ENCODE data around the gene DAAM1.

Gene DAAM1

GRCh38 chr14:59314953-59315599 is 126.6 kb downstream of the DAAM1 start:
- DNase-seq (ENCODE audit: low spot score): no peak

DNA sequence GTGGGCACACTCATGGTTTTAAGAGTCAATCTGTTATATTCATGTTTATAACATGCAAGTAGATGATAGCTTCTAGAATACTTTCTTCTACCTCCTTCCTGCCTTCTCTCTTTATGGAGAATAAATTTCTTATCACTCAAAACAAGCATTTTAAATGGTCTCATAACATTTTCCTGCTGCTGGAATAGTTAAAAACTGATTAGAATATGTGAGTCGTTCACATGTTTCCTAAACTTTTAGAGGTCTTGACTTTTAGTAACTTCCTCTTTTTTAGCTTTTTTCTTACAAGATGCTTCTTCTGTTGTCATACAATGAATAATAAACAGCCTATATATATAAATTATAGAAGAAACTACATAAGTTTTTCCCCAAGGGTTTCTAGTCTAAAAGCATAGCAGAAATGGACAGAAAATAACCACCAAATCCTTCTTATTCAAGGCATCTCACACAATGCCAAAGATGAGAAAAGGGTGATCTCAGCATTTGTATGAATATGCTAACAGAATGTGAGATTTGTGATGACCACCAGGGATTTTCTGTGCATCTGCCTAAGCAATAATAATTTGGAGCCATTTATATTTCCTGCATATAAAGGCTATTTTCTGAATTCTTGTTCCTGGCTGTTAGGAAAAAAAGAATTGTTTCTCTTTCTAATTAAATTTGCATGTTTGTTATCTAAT is 127.8 kb downstream of the DAAM1 start:
- no peak for DNase-seq (ENCODE audit: low spot score)

GRCh38 chr14:59317346-59317745 is 128.9 kb downstream of the DAAM1 start:
- DNase-seq (ENCODE audit: low spot score): no peak

GRCh38 chr14:59317798-59318505 is 129.5 kb downstream of the DAAM1 start:
- no peak for DNase-seq (ENCODE audit: low spot score)

DNA sequence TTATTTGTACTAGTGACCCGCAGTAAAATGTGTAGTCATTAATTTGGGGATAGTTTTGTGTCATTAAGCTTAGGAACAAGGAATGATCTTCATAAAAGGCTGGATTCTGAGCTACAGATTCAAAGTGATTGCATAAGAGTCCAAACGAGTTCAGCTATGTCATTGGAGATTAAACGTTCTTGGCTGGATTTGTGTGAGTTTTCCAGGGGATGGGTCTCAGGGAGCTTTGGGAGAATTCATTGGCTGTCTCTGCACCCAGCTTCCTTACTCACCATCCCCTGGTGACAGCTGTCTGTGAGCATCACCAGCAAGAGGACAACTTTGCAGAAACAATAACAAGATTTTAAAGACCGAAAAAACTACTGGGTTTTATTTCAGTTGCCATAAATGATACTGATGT is 130.4 kb downstream of the DAAM1 start:
- DNase-seq (ENCODE audit: low spot score): no peak

DNA sequence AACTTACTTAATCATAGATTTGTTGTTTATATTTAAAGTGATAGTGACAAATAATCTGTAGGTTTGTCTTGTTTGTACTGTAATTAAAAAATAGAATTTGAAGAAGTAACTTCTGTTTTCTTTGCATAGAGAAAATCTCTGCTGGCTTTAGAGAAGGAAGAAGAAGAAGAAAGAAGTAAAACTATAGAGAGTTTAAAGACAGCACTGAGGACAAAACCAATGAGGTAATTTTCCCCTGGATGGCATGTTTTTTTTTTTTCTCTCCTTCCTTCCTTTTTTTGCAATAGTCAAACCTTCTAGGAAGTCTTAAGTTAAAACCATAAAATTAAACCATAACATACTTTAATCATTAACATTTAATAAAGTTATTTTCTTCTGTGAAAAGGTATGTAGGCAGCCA is 131.9 kb downstream of the DAAM1 start:
- no peak for DNase-seq (ENCODE audit: low spot score)

GRCh38 chr14:59320763-59321625 is 132.5 kb downstream of the DAAM1 start:
- peak; percentile 14 for DNase-seq (ENCODE audit: low spot score)

GRCh38 chr14:59321626-59321949 is 133.1 kb downstream of the DAAM1 start:
- DNase-seq (ENCODE audit: low spot score): no peak

DNA sequence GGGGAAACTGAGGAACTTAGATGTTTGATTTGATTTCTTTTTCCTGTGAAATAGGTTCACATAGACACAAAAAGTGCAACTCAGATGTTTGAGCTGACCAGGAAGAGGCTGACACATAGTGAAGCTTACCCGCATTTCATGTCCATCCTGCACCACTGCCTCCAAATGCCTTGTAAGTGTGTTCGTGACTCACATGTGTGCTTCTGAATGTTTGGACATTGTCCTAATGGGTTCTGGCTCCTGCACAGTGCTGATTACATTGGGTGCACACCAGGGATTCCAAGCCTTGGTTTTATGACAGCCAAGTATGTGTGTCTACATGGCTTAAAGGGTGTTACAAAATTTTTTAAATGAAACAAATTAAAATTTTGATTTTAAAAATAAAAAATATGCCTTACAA is 137.4 kb downstream of the DAAM1 start:
- DNase-seq (ENCODE audit: low spot score): no peak

DNA sequence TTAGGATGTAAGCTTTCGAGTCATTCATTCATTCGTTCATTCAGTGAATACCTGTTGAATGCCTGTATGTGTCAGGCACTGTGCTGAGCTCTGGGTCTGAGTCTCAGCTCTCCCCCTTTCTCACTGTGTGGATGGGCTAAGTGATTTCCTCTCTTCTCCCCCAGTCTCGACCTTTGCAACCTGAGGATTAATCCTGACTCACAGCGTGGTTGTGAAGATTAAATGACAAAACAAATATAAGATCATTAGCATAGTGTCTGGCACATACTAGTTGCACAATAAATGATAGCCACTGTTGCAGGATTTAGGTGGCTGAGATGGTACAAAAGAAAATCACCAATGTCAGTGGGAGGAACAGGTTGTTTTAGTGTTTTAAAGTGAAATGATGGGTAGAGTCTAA is 140.0 kb downstream of the DAAM1 start:
- no peak for DNase-seq (ENCODE audit: low spot score)

DNA sequence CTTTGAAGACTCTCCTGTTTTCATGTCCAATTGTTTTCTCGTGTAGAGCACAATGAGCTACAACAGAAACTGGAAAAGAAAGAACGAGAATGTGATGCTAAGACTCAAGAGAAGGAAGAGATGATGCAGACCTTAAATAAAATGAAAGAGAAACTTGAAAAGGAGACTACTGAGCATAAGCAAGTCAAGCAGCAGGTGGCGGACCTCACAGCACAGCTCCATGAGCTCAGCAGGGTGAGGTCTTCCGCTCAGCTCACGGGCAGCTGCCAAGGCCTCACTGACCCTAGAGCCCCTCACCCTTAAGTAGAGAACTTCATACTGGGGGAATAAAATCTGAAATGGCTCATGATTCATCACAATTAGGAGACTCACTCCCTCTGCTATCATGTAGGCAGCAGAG is 142.0 kb downstream of the DAAM1 start:
- DNase-seq (ENCODE audit: low spot score): no peak

DNA sequence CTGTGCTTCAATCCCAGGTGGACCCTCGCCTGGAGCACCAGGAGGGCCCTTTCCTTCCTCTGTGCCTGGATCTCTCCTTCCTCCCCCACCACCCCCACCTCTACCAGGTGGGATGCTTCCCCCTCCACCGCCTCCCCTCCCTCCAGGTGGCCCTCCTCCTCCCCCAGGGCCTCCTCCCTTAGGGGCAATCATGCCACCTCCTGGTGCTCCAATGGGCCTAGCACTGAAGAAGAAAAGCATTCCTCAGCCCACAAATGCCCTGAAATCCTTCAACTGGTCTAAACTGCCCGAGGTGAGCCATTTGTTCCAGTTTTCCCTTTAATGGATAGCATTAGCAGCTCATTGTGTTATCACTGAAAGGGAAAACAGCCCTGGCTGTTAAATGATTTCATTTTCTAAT is 142.8 kb downstream of the DAAM1 start:
- no peak for DNase-seq (ENCODE audit: low spot score)

GRCh38 chr14:59332727-59333126 is 144.3 kb downstream of the DAAM1 start:
- no peak for DNase-seq (ENCODE audit: low spot score)

GRCh38 chr14:59333235-59333634 is 144.8 kb downstream of the DAAM1 start:
- DNase-seq (ENCODE audit: low spot score): no peak

DNA sequence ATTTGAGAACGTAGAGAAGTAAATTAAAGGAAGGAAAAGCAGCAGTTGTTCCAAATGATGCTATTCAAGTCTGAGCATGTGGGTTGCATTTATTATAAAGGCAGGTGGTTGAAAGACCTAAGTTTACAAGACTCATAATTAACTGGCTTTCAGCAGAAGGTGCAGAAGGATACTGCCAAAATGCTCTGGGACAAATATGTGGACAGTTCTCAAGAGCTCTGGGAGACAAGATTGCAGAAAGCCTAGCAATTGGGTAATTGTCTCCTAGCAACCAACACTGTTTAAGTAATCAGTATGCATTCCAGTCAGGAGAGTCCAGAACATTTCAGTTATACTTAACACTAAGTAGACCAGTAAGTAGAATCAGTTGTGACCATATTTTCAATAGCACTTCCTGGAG is 145.2 kb downstream of the DAAM1 start:
- DNase-seq (ENCODE audit: low spot score): peak; percentile 34

GRCh38 chr14:59334253-59334652 is 145.8 kb downstream of the DAAM1 start:
- DNase-seq (ENCODE audit: low spot score): no peak

DNA sequence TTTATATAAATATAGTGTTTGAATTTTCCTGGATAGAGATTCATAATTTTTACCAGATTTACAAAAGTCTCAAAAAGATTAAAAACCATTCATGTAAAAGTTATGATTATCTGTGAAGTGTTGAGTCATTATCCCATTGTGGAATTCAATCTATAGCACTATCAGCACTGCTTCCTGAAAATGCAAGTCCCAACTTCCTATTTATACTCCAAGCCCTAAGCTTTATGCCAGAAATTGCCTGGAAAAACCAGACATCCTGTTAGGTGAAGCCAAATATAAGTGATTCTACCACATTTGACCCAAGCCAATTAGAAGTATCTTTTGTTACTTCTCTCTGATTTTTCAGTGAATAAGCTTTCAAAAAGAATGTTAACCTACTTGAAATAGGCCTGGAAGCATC is 147.6 kb downstream of the DAAM1 start:
- no peak for DNase-seq (ENCODE audit: low spot score)

DNA sequence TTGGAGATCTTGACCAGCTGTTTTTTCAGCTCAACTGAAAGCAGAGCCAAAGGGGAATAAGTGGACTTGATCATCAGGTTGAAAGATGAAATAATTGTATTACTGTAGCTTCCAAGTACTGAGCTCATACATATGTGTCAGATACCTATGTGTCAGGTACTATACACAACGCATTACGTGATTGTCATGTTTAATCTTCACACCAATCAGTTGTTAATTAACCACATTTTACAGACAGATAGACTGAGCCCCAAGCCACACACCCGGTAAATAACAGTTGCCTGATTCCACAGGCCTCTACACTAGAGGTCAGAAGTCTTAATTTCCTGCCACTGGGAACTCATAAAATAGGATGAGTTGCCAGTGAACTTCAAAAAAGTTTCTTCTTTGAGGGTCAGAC is 148.2 kb downstream of the DAAM1 start:
- no peak for DNase-seq (ENCODE audit: low spot score)

DNA sequence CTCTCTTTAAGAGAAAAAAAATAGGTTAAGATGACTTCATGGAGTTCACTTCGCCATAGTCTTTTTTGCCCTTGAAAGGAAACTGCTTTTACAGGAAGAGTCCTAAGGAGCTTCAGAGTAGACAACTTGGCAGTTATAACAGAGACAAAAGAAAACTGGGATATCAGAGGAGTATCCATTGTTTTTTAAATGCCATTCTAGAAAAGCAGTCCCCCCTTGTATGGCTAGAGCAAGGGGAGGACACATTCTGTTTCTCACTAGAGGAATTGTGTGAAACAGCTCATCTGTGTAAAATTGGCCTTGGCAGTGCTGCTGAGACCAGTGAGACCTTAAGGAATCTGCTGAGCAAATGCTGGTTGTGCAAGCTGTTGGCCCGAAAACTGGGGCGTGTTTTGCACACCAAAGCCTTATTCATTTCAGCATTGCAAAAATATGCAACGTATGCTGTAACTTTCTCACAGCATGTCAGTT is 148.7 kb downstream of the DAAM1 start:
- no peak for DNase-seq (ENCODE audit: low spot score)

- DNase-seq (ENCODE audit: low spot score): no peak
Measured at GRCh38 chr14:59338761-59339160, 150.3 kb downstream of the DAAM1 start.

- no peak for DNase-seq (ENCODE audit: low spot score)
Measured at GRCh38 chr14:59339524-59340330, 151.3 kb downstream of the DAAM1 start.

All from putamen (tissue), 1 donor.